ENCODE data around the gene BBS10.

- TF ChIP-seq CEBPB (IDR thresholded peaks at IDR 0.05; ENCODE audit: low read depth, low read length) (no peak), RCOR1 (IDR thresholded peaks at IDR 0.05; ENCODE audit: insufficient replicate concordance, low read length) (no peak), CTCF (conservative IDR thresholded peaks at IDR 0.05; ENCODE audit: low read depth, low read length) (no peak), MAFK (IDR thresholded peaks at IDR 0.05; ENCODE audit: low read depth, low read length) (no peak), NFE2L2 (IDR thresholded peaks at IDR 0.05; ENCODE audit: low read depth, low read length) (no peak), POLR2A (IDR thresholded peaks at IDR 0.05; ENCODE audit: low read depth, low read length) (no peak), SMC3 (IDR thresholded peaks at IDR 0.05; ENCODE audit: low read depth, low read length) (no peak), RAD21 (IDR thresholded peaks at IDR 0.05; ENCODE audit: low read length) (no peak), CHD1 (IDR thresholded peaks at IDR 0.05; ENCODE audit: low read depth, low read length) (no peak), FOS (IDR thresholded peaks at IDR 0.05; ENCODE audit: low read depth, low read length) (no peak), RFX5 (IDR thresholded peaks at IDR 0.05; ENCODE audit: low read depth, low read length) (no peak)
- TF ChIP-seq, protein P1, sequence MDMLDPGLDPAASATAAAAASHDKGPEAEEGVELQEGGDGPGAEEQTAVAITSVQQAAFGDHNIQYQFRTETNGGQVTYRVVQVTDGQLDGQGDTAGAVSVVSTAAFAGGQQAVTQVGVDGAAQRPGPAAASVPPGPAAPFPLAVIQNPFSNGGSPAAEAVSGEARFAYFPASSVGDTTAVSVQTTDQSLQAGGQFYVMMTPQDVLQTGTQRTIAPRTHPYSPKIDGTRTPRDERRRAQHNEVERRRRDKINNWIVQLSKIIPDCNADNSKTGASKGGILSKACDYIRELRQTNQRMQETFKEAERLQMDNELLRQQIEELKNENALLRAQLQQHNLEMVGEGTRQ (IDR thresholded peaks at IDR 0.05; ENCODE audit: low read depth, low read length): no peak
These were observed 7.9 kb upstream of the BBS10 start for GRCh38 chr12:76356071-76356470.
